Eye (tissue), 1 donor: ENCODE data around the gene C15orf40.

Experiments
- DNase-seq: peaks from one replicate; pipeline ENCODE4 v3.0.0-alpha.2; 2015

The C15orf40 gene

DNA sequence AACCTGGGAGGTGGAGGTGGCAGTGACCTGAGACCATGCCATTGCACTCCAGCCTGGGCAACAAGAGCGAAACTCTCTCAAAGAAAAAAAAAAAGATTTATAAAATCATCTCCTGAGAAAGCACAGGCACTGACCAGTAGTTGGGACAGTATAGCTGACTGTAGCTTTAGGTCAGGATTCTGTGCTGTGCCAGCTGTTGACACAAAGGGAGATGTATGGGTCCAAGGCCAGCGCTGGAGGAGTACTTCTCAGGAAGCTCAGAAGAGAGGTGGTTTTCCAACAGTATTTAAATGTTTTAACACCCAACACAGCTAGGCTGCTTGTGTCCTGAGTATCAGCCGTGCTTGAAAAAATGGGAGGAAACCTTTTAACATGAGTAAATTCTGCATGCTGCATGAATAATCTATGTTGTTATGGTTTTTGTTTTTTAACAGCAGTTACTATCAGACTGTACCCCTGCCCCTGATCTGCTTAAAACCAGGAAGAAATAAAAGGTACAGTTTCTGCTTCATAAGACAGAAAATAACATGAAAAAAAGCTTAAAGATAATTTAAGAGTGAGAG is 18.9 kb downstream of the C15orf40 start:
- no peak for DNase-seq

GRCh38 chr15:82986442-82986780 is 25.0 kb downstream of the C15orf40 start:
- DNase-seq: no peak

DNA sequence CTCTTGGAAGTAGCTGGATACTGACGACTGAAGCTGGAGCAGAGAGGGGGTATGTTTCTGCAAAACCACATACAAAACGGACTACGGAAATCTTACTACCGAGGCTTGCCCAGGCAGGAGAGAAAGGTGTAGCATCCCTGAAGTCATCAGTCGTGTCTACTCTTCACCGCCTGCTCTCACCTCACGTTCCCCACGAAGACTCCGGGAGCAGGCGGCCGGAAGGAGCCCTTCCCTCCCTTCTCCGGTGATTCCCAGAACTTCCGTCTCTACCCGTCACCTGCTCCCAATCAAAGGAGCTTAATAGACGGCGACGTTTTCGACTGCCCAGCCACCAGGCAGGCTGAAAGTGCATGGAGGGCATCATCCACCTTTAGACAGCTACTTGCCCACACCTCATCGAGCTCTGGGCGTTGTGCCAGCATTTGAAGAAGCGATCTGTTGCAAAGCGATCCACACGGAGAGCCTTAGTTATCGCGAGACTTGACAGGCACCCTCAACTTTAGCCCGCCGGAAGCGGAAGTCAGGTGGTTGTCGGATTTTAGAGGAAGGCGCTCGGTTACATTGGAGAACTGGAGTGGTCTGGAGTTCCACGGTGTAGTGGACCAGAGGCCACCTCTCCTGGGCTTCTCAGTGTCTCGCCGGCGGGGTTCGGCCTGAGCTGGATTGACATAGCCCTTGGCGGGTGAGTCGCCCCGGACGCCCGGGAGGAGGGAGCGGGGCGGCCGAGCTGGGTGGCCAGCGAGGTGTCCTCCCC is 25.6 kb downstream of the C15orf40 start, which contains the start of gene RAMAC:
Gene RAMAC (plus strand): TSS at position 523 of the 754 bp plus-strand sequence. CDS start 2,809 bp downstream, outside the sequence.
- DNase-seq: peak; percentile 99

DNA sequence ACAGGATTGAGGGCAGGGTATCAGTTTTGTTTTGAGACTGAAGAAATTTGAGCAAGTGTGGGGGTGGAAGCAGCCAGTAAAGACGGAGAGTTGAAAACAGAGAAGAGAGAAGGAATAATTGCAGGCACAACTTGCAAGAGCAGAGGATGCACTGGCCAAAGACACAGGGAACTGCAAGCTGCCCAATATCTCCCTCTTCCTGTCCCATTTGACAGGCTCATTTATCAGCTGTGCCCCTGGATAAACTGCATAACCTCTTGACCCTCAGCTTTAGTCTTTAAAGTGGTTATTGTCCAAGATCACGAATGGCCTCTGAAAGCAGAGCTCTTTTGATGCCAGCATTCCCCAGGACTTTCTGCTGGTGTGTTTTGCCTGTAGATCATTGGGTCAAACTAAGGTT is 30.5 kb downstream of the C15orf40 start:
- DNase-seq: no peak

GRCh38 chr15:82979726-82980125 is 31.7 kb downstream of the C15orf40 start:
- DNase-seq: no peak

DNA sequence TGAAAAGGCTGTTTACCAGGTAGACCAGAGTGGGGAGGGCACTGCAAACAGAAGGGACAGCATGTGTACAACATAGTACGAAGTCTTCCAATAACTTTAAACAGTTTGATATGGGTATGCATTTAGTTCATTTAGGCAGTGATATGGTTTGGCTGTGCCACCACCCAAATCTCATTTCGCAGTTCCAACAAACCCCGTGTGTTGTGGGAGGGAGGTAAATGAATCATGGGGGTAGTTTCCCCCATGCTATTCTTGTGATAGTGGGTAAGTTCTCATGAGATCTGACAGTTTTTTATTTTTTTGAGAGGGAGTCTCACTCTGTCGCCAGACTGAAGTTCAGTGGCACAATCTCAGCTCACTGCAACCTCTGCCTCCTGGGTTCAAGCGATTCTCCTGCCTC is 33.0 kb downstream of the C15orf40 start:
- no peak for DNase-seq

- DNase-seq: no peak
Measured at GRCh38 chr15:82977076-82977475, 34.4 kb downstream of the C15orf40 start.

GRCh38 chr15:82972990-82973389 is 38.4 kb downstream of the C15orf40 start:
- no peak for DNase-seq

- DNase-seq: no peak
Measured at GRCh38 chr15:82971218-82971984, 40.0 kb downstream of the C15orf40 start.

GRCh38 chr15:82970696-82971095 is 40.7 kb downstream of the C15orf40 start:
- DNase-seq: peak; percentile 10

DNA sequence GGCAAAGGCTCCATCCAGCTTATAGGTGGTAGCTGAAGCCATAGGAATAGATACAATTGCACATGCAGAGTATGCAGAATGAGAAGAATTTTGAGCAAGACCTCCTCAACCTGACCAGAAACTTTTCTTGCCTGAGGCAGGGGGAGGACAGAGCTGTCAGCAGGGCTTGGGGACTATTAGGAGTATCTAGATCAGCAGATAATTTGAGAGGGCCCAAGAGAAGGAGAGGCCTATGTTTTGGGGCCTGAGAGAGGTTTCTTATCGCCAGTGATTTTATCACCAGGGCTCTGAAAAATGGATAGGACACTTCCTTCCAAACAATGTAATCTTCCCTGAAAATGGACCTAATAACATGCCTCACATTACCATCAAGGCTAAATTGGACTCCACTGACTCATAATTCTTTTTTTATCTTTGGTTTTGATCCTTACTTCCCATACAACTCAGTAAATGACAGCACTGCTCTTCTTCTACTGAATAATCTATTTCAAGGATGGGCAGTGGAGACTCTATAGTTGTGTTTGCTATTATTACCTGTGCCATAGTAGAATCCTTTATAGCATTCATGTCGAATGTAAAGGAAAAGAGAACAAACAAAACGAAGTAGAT is 41.3 kb downstream of the C15orf40 start:
- no peak for DNase-seq

DNA sequence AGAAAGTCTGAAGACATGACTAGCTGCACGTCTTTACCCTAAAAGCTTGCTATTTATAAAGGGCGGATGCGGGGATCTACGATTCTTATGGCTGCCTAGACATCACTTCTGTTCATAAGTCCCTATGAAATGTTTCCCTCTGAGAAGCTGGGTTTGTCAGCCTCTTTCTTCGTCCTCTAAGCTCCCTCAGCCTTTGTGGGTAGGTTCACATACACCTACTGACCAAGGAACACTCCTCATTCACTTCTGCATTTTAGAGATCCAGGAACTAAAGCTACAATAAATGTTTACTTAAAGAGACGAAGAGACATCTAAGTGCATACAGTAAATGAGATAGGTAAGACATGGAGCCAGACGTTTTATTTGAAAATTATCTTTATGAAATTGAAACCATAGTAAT is 42.1 kb downstream of the C15orf40 start:
- DNase-seq: no peak

- no peak for DNase-seq
Measured at GRCh38 chr15:82968066-82968465, 43.4 kb downstream of the C15orf40 start.

DNA sequence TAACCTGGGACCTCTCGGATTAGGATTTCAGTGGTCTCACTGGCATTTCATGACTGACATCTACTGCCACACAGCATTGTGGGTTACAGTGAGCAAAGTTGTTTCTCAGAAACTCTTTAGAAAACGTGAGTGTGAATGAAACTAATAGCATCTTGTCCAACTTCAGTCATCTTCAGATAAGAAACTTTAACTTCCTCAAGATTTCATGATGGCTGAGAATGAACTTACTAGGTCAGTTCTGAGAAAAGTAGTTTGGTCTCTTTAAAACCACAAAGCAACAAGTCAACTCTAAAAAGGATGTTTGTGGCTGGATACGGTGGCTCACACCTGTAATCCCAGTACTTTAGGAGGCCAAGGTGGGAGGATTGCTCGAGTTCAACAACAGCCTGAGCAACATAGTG is 44.8 kb downstream of the C15orf40 start:
- DNase-seq: no peak

DNA sequence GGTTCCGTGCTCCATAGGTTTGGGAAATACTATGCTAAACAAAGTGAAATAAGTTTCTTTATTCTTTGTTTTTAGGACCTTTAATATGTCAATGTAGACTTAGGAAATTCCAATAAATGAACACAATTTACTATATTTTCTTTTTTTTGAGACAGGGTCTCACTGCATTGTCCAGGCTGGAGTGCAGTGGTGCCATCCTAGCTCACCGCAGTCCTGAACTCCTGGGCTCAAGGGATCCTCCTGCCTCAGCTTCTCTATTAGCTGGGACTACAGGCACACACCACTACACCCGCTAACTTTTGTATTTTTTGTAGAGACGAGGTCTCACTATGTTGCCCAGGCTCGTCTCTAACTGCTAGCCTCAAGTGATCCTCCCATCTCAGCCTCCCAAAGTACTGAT is 46.5 kb downstream of the C15orf40 start:
- DNase-seq: no peak

GRCh38 chr15:82963471-82964341 is 47.7 kb downstream of the C15orf40 start:
- DNase-seq: no peak

GRCh38 chr15:82960766-82961165 is 50.7 kb downstream of the C15orf40 start:
- DNase-seq: no peak

DNA sequence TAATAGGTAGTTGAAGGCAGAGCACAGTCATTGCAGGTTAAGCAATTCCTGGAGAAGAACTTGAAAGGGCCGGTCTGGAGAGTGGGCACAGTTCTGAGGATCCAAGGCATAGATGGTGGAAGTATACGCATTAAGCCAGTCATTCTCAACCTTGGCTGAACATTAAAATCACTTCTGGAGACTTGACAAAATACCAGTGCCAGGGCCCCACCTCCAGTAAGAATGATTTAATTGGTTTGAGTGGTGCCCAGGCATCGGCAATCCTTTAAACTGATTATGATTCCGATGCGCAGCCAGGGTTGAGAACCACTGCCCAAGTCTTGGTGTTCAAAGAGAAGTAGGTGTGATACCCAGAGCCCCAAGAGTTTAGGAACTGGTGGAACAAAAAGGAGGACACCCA is 52.0 kb downstream of the C15orf40 start:
- DNase-seq: no peak

DNA sequence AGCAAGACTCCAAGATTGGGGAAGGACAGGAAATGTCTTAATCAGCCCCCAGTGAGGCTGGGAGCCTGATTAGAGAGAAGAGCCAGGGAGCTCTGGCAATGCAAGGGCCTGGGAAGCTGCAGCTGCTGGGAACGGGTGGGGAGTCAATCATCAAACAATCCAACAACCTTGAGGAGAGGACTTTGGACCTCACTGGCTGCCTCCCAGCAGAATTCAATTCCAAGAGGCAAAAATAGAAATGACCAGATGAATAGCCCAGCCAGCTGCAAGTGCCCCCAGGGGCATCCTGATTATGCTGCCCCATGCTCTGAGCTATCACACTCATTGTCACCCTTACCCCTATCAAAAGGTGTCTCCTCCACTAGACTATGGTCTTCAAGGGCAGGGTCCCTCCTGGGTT is 52.8 kb downstream of the C15orf40 start:
- DNase-seq: no peak

DNA sequence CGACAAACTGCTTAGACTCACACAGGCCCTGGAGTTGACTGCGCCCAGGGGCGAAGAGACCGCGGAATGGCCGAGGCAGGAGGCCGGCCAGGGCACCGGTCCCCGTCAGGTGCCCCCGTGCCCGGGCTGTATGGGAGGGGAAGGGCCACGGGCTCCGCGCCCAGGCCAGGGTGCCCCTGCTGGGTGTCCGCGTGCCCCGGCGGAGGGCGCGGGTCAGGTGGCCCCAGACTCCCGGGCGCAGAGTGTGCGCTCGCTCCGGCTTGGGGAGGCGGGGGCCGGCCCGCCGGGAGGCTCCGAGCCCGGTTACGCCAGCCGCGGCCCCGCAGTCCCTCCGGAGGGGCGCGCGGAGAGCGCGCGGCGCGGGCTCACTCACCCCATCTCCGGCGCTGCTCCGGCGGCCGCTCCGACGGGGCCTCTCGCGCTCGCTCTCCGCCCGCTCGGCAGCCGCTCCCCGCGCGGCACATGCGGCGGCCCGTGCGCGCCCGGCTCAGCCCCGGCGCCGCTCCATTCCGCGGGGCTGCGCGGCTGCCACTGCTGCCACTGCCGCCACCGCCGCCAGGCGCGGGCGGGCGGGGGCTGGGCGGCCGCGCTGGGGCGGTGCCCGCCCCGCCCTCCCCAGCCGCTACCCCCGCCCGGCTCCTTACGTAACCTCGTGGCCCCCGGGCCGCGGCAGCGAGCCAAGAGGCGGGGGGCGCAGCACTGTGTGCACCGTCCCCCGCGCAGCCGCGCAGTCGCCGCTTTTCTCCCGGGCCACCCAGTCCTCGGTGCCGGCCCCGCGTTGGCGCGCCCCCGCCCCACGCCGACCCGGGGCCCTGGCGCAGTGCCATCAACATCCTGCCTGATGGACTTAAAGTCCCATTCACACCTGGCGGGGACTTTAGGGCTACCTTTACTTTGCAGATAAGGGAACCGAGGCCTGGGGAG is 59.0 kb downstream of the C15orf40 start, which contains the start of gene HOMER2:
Gene HOMER2 (minus strand): TSS at position 563 of the 924 bp plus-strand sequence. CDS start 185 bp downstream, at position 378.
- peak; percentile 78 for DNase-seq

- no peak for DNase-seq
Measured at GRCh38 chr15:82951472-82952157, 59.8 kb downstream of the C15orf40 start.
